SH-SY5Y (cell line): ENCODE data around the gene IPMK.

Experiments
- GATA2 ChIP-seq: IDR thresholded peaks from 2 replicates; pipeline ENCODE4 v1.6.1; 2011; ENCODE audit warnings: mild to moderate bottlenecking, low read depth, low read length
- GATA3 ChIP-seq: IDR thresholded peaks from 2 replicates; pipeline ENCODE4 v1.6.1; 2011; ENCODE audit warnings: low read depth, mild to moderate bottlenecking, low read length, moderate library complexity

- no peak for TF ChIP-seq GATA3
- TF ChIP-seq GATA2, result no peak
These were observed 87.0 kb downstream of the IPMK start for GRCh38 chr10:58180666-58181065.
